ENCODE results near the gene PRIM2.
"Not testable (repeated sequence)": the region's sequence is repeated elsewhere in the genome, so short reads cannot be mapped to it uniquely, and the experiment has no call there.

GRCh38 chr6:57532660-57533059, 215.2 kb downstream of the PRIM2 start:
- TF ChIP-seq POLR2A (IDR thresholded peaks at IDR 0.05): not testable (repeated sequence)
- TF ChIP-seq, protein P1, sequence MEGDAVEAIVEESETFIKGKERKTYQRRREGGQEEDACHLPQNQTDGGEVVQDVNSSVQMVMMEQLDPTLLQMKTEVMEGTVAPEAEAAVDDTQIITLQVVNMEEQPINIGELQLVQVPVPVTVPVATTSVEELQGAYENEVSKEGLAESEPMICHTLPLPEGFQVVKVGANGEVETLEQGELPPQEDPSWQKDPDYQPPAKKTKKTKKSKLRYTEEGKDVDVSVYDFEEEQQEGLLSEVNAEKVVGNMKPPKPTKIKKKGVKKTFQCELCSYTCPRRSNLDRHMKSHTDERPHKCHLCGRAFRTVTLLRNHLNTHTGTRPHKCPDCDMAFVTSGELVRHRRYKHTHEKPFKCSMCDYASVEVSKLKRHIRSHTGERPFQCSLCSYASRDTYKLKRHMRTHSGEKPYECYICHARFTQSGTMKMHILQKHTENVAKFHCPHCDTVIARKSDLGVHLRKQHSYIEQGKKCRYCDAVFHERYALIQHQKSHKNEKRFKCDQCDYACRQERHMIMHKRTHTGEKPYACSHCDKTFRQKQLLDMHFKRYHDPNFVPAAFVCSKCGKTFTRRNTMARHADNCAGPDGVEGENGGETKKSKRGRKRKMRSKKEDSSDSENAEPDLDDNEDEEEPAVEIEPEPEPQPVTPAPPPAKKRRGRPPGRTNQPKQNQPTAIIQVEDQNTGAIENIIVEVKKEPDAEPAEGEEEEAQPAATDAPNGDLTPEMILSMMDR (IDR thresholded peaks at IDR 0.05): not testable (repeated sequence)

All from prostate gland (tissue), 2 donors.